GM21786 (cell line): ENCODE results near the gene ASB3.
"Not testable (repeated sequence)": the region's sequence is repeated elsewhere in the genome, so short reads cannot be mapped to it uniquely, and the experiment has no call there.

Source experiments
- ATAC-seq: cut with Tn5 transposase; IDR thresholded peaks from one replicate; pipeline ENCODE4 v1.9.1; 2021; ENCODE audit not compliant: unreplicated experiment

ASB3 gene

DNA sequence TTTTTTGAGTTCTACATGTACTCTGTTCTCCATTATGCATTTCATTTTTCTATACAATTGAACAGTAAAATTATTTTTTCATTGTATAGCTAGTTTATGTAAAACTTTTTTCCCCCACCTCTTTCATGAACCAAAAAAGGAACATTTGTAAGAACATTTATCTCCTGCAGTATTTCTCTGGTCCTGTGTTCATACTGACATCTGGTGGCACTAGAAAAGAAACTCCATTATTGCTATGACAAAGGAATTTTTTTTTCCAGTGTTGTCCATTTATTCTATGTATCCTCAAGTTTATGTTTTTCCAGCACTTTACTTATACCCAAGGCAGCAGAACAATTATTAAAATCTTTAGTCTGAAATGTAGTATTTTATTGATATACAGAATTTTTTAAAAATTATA lies 46.6 kb downstream of the ASB3 start:
- ATAC-seq, result no peak

GRCh38 chr2:53739032-53739431 lies 47.7 kb downstream of the ASB3 start:
- ATAC-seq, result no peak

DNA sequence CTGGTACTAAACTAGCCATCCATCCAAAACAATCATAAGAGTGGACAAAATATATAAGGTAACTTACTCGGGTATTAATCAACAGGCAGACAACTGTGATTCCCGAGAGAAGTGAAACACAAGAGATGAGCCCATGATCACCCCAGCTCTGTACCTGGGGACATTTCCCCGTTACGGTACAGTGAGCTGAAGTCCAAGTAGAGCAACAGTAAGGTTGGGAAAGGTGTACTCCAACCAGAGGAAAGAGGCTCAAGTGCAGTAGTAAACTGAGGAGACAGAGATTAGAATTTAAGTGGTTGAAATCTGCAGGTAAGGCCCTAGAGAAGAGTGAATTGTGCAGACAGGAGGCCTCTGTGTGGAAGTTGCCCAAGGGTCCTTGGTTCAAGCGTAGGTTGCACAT lies 49.7 kb downstream of the ASB3 start:
- ATAC-seq, result no peak

DNA sequence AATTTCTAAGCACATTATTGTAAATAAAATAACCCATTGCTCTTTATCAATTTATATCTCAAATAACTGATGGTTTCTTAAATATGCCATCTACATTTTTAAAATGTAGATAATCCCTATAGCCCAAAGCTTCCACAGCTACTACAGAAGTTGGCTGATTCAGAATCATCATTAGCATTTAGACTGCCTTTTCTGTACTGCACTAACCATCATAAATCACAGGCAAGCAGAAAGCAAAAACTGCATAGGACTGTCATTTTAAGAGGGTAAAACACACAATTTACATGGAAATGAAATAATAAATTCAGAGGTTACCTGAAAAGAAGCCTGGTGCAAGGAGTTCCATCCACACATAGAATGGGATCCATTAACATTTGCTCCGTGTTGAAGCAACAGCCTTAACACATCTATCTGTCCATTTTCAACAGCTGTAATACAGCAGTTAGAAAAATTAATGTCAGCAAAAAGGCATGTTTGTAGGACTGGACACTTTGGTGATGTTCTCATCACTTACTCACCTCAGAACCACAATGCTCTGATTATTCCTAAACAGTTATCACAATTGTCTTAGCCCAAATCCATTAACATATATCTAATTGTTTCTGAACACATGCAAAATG lies 57.5 kb downstream of the ASB3 start:
- ATAC-seq, result no peak

GRCh38 chr2:53727921-53728320 lies 58.8 kb downstream of the ASB3 start:
- ATAC-seq, result no peak

DNA sequence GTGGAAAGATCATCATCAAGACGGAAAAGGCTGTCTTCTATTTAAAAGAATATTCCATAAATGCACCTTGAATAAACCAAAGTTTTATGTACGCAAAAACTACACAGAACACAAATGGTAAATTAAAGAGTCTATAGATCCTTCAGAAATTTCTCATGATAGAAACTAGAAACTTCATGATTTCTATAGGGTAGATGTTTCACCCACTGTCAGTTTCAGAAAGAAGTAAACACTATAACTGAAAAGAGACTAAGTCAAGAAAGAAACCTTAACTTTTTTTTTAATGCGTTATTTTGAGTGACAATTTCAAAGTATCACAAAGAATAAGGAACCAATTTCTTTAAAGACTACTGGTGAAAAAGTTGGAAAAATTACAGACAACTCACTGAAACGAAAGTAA lies 61.1 kb downstream of the ASB3 start:
- no peak for ATAC-seq

- no peak for ATAC-seq
Measured at GRCh38 chr2:53724536-53724935, 62.2 kb downstream of the ASB3 start.

- not testable (repeated sequence) for ATAC-seq
Measured at GRCh38 chr2:53720944-53721343, 65.8 kb downstream of the ASB3 start.

GRCh38 chr2:53715568-53715967 lies 71.2 kb downstream of the ASB3 start:
- no peak for ATAC-seq

DNA sequence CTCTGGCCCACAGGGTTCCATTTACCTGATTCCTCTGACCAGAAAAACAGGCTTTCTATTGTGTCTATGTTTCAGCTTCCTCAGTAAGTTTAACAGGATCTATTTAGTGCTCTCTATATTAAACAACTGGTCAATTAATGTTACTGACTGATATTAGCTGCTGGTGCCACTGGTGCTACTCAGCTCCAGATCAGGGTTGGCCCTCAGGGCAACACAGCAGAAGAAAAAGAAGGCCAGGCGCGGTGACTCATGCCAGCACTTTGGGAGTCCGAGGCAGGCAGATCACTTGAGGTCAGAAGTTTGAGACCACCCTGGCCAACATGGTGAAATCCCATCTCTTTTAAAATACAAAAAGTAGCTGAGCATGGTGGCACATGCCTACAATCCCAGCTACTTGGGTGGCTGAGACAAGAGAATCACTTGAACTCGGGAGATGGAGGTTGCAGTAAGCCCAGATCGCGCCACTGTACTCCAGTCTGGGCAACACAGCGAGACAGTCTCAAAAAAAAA lies 75.4 kb downstream of the ASB3 start:
- ATAC-seq, result no peak

- no peak for ATAC-seq
Measured at GRCh38 chr2:53708988-53709387, 77.8 kb downstream of the ASB3 start.

DNA sequence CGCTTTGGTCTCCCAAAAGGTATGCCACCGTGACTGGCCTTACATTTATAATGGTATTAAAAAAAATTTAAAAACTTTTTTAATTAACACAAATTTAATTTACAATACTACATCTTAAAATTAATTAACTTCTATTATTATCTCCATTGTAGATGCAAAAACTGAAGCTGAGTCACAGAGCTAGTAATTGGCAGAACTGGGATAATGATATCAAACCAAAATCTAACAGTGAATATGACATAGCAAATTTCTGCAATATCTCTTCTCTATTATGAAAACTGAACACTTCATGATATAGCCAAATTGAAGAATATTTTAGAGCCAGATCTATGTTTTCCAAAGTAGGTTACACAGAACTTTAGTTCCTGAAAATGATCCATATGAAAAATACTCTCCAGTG lies 85.5 kb downstream of the ASB3 start:
- no peak for ATAC-seq

GRCh38 chr2:53697686-53698085 lies 89.1 kb downstream of the ASB3 start:
- no peak for ATAC-seq

DNA sequence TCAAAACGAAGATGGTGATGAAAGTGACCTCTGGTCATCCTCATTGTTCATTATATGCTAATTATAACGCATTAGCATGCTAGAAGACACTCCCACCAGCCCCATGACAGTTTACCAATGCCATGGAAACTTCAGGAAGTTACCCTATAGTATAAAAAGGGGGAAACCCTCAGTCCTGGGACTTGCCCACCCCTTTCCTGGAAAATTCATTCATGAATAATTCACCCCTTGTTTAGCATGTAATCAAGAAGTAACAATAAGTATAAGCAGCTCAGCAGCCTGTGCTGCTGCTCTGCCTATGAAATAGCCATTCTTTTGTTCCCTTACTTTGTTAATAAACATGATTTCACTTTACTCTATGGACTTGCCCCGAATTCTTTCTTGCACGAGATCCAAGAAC lies 89.7 kb downstream of the ASB3 start:
- no peak for ATAC-seq

DNA sequence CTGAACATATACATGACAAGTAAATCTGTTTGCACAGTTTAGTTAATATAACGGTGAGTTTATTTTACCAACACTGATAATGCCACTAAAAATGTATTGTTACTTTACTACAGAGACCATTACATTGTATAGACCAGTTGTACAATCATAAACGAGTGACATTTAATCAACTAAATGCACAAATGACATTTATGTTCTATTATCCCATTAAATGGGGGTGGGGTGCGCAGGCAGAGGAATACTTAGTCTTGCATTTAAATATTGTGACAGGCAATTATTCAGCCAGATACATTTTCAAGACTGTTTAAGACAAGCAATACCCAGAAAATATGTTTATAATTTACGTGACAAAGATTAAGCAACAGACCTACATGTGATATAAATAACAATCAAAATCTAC lies 91.2 kb downstream of the ASB3 start:
- no peak for ATAC-seq

GRCh38 chr2:53694096-53694771 lies 92.5 kb downstream of the ASB3 start:
- no peak for ATAC-seq

DNA sequence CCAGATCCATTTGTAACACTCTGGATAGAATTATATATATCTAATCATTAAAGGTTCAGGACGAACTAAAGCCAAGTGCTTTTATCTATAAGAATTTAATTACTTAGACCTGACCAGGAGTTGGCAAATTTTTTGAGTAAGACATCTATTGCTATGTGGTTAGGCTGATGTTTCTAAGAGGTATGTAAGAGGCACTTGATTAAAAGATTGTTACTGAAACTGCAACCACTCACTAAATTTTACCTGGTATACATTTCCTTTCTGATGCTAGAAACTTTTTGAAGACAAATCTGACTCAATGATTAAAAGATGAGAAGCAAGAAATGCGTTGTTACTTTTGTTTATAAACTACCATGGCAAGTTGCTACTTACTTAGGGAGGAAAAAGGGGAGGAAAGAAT lies 95.9 kb downstream of the ASB3 start:
- no peak for ATAC-seq

- no peak for ATAC-seq
Measured at GRCh38 chr2:53672881-53673522, 113.8 kb downstream of the ASB3 start.

- ATAC-seq, result no peak
Measured at GRCh38 chr2:53670331-53670730, 116.4 kb downstream of the ASB3 start.

GRCh38 chr2:53668624-53669026 lies 118.1 kb downstream of the ASB3 start:
- ATAC-seq, result no peak

GRCh38 chr2:53667130-53667529 lies 119.6 kb downstream of the ASB3 start:
- not testable (repeated sequence) for ATAC-seq

- no peak for ATAC-seq
Measured at GRCh38 chr2:53660886-53661285, 125.9 kb downstream of the ASB3 start.
